Hepatic stellate cell (primary cell): Measurements from ENCODE around the gene BLTP3B.
"Not testable (repeated sequence)": the region's sequence is repeated elsewhere in the genome, so short reads cannot be mapped to it uniquely, and the experiment has no call there.

Experiments used
- DNase-seq: peaks from one replicate; pipeline ENCODE4 v3.0.0; 2011; ENCODE audit warnings: low spot score

Gene BLTP3B

DNA sequence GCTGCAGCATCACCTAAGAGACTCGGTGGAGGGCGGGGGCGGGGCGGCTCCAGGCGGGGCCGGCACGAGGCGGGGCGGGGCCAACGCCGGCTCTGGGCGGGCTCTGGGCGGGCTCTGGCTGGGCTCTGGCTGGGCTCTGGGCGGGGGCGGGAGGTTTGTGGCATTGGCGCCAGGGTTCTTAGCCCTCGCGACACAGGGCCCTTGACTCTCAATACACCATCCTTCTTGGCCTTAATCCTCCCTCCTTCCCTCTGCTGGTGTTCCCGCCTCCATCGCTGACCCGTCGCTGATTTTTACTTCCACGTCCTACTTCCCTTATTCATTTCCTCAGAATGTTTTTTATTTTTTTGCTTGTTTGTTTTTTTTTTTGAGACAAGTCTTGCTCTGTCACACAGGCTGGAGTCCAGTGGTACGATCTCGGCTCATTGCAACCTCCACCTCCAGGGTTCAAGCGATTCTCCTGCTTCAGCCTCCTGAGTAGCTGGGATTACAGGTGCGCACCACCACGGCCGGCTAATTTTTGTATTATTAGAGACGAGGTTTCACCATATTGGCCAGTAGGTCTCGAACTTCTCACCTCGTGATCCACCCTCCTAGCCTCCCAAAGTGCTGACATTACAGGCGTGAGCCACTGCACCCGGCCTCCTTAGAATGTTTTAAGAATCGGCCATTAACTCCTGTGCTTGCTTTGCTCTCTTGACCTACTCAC is at the start of gene BLTP3B:
Gene BLTP3B (minus strand): TSS at position 24 of the 709 bp plus-strand sequence. CDS start 239 bp downstream, outside the sequence.
- DNase-seq = peak; percentile 81

DNA sequence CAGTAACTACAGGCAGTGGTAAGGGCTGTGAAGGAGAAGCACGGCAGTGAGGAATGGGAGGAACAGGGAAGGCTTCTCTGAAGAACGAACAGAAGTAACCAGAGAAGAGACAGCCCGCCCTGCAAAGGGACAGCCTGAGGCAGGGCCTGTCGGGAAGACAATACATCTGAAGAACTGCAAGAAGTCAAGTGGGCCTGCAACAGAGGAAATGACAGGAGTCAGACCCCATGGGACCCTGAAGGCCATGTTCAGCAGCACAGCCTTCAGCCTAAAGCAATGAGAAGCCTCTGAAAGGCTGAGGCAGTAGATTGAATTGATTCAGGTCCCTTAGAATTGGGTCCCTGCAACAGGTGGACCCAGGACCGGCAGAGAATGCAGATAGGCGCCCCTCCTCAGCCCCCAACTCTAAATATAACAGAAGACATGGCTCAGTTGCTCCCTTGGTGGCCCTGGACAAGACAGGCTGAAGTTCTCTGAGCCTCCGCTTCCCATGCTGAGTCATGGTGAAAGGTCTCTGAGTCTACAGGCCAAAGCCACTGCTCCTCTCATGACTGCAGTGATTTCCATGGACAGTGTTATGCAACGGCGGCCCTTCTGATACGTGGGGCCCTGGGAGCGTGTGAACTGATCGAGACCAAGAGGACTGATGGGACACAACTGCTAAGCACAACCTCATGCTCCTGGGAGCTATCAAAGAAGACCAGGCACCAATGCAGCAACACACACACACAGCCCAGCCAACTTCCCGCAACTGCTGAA is 47.1 kb upstream of the BLTP3B start:
- no peak for DNase-seq

DNA sequence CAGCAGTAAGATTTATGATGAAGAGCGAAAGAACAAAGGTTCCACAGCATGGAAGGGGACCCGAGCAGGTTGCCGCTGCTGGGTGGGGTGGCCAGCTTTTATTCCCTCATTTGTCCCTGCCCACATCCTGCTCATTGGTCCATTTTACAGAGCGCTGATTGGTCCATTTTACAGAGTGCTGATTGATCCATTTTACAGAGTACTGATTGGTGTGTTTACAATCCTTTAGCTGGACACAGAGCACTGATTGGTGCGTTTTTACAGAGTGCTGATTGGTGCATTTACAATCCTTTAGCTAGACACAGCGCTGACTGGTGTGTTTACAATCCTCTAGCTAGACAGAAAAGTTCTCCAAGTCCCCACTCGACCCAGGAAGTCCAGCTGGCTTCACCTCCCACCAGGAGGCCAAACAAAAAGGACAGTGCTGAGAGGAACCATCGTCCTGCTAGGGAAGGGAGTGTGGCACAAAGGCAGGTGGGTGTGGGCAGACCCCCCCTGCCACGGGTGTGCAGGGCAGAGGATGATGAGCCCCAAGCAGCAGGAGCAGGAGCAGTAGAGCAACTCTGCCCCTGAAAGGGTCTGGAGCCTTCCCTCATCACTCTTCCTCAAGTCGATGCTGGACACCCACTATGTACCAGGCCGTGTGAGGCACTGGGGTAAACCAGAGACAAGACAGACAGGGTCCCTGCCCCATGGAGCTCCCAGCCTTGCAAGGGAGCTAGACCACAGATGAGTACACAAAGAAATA is 46.4 kb upstream of the BLTP3B start:
- not testable (repeated sequence) for DNase-seq

DNA sequence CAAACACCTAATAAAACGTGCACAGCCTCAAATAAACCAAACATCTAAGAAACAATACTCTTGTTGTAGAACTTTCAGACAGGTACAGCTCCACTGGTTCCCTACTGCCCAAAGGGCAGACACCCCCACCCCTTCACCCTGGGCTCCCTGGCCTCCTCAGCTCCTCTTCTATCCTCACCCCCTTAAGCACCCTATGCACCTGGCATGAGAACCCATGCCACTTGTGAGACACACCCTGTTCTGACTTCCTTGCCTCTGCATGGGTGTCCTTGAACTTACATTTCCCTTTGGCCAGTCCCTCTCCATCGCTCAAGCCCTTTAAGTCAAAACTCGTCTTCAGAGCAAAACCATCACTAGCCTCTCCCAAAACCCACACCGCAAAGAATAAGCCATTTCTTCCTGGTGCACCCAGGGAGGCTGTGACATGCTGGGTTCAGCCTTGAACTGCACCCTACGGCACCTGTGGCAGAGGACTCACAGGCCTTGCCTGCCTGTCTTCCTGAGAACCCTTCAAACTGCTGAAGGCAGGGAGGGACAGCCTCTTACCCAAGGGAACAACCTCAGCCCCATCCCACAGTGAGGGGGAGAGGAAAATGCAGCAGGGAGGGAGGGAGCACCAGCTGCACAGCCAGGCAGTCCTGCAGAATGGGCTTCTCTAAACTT is 45.3 kb upstream of the BLTP3B start:
- DNase-seq = no peak

DNA sequence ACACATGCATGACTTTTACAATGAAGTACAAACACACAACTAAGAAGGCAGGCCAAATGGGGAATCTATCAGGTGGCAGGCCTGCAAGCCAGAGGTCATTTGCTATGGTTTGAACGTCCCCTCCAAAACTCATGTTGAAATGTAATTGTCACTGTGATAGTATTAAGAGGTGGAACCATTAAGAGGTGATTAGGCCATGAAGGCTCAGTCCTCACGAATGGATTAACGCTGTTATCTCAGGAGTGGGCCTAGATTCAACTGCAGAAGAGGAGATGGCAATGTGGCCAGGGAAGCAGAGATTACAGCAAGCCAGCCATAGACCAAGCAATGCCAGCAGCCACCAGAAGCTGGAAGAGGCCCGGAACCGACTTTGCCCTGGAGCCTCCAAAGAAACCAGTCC is 44.4 kb upstream of the BLTP3B start:
- DNase-seq = no peak

- peak; percentile 25 for DNase-seq
Measured at GRCh38 chr12:100186071-100186470, 43.4 kb upstream of the BLTP3B start.

DNA sequence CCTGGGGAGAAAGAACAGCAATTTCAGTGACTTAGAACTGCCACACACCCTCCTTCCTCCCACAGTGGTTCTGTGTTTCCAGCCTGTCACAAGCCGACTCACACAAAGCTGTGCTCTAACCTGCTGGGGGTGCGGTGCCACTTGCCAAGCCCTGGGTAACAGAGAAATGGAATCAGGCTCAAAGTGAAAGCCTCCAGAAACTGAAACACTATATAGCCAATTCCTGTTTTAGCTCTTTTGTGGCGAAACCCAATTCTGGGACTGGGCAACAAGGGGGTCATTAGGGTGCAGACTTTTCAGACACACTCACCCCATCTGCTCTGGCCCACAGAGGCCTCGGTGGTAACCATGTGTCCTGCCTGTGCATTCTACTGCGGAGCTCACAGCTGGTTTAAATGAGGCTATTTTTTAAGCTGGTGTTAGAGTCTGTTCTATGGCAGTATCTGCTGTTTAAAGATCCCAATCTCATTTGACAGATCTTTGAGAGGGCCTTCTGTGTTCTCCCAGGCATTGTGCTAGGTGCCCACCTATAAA is 42.8 kb upstream of the BLTP3B start:
- DNase-seq = no peak

DNA sequence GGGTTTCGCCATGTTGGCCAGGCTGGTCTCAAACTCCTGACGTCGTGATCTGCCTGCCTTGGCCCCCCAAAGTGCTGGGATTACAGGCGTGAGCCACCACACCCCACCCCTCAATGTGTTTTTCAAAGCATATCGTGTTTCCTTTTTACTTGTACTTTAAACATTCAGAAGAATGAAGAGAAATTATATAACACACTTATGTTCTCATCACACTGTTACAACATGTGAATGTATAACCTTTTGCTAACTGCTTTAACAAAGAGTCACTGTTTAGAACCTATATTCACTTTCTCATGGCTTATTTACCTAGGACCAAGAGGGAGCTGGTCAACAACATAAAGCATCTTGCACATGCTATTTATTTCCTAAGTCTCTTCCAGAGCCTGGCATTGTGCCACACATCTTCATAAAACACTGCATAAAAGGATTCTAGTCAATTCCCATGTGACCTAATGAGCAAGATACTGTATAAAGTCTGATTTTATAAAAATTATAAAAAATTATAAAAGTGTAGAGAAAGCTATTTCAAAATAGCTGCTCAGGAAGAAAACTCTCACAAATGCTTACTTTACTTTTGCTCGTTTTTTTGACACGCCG is 42.0 kb upstream of the BLTP3B start:
- DNase-seq = no peak

DNA sequence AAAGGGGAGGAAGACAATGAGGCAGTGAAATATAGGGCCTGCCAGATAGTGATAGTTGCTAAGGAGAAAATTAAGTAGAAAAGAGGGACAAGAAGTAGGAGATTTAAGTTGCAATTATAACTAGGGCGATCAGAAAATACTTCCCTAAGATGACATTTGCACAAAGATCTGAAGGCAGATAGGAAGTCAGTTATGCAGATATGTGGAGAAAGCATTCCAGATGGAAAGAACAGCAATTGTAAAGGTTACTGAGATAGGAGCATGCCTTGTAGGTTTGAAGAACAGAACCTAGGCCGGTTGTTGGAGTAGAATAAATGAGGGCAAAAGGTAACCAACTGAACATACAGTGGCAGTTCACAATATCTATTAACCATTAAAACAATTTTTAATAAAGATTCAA is 36.6 kb upstream of the BLTP3B start:
- no peak for DNase-seq

GRCh38 chr12:100176493-100176892 is 33.8 kb upstream of the BLTP3B start:
- DNase-seq = not testable (repeated sequence)

DNA sequence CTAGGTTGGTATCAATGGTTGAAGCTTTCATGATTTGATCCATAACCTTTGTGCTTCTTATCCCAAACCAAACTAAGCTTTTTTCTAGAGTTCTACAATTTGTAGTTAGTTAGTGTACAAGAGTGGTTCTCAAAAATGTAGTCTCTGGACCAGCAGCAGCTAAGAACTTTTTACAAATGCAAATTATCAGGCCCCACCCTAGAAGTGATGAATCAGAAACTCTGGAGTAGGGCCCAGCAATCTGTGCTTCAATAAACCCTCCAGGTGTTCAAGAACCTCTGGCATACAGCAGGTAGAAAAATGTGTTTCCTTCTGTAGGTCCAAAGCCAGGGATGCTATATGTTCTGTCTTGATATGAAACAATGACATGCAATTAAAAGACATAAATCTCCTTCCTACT is 31.8 kb upstream of the BLTP3B start:
- DNase-seq = no peak

DNA sequence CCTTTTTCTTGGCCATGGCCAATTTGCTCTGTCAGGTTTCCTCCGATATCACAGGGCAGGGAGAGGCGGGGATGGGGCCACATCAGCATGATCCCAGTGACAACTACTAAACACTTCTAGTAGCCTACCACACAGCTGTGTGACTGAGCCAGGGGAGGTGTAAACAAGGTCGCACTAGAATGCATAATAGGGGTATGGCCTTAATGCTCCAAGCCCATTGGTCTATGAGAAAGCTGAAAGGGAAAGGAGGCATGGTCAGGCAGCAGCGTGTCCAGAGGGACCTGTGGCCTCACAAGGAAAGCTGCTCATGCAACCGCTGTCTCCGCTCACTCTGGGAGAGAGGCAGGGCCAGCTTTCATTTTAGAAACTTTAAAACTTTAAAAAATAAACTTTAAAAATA is 30.4 kb upstream of the BLTP3B start:
- no peak for DNase-seq

GRCh38 chr12:100171248-100171647 is 28.6 kb upstream of the BLTP3B start:
- no peak for DNase-seq

- DNase-seq = no peak
Measured at GRCh38 chr12:100170313-100170858, 27.7 kb upstream of the BLTP3B start.

GRCh38 chr12:100169345-100169744 is 26.7 kb upstream of the BLTP3B start:
- DNase-seq = no peak

DNA sequence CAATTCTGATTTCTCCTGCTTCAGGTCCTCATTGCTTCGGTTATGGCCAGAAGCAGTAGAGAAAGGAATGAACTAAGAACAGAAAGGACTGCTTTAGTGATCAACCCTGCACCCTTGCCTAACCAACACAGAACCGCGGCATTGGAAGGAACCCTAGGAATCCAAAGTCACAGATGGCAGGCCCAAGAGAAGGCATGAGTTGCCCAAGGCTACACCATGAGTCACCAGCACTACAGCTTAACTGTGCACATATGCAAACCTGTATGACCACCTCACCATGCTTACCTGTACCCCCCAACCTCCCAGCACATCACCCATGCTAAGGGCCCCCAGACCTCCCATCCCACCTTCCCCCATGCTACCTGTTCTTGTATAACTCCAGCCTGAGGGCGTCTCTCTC is 25.9 kb upstream of the BLTP3B start:
- DNase-seq = no peak

- no peak for DNase-seq
Measured at GRCh38 chr12:100166232-100166631, 23.6 kb upstream of the BLTP3B start.

DNA sequence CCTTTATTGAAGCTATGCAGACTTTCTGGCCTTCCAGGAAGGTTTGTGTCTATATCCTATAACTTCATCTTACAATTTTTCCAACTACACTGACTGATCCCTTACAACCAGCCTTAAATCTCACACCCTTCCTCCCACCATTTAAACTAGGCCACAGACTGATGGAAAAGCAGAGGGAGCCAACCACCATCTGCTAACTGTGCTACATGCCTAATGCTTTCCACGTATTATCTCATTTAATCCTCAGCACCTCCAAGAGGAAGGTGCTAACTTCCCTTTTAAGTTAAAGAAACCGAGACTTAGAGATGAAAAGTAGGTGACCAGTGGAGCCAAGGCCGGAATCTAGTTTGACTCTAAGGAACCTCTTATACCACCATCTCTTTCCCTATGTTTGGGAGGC is 22.7 kb upstream of the BLTP3B start:
- no peak for DNase-seq

- DNase-seq = no peak
Measured at GRCh38 chr12:100164153-100164704, 21.6 kb upstream of the BLTP3B start.

DNA sequence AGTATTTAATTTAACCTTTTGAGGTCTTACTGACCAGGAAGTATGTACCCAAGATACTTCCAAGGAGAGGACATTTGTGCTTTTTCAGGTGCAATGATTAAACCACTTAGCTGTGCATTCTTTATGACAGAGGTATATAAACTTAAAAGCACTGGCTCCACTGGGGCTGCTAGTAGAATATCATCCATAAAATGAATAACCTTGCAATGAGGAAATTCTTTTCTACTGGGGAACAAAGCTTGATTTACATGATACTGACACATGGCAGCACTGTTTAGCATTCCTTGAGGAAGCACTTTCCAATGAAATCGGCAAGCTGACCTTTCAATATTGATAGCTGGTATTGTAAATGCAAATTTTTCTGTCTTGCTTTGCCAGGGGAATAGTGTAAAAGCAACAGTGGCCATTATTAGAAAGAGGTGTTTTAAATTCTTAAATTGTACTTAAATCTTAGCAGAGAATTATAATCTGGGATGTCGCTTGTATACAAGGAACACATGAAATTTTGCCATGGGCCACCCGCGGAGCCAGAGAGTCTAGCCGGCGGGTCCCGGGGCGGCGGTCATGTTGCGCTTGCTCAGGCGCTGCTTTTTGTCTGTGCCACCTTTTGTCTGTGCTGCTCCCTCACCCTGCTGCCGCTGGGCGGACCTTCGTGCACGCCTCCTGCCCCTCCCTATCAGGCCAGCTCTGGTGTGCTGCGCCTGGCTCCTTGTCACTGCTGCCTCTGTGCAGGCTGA is 20.9 kb upstream of the BLTP3B start:
- DNase-seq = peak; percentile 78
